ENCODE results near the gene SPIB.
"Not testable (repeated sequence)": the region's sequence is repeated elsewhere in the genome, so short reads cannot be mapped to it uniquely, and the experiment has no call there.

SPIB gene

GRCh38 chr19:50420127-50420526, 1.4 kb downstream of the SPIB start:
- no peak for DNase-seq

- no peak for DNase-seq
These were observed 2.1 kb downstream of the SPIB start for GRCh38 chr19:50420808-50421207.

- no peak for DNase-seq
These were observed 3.9 kb downstream of the SPIB start for GRCh38 chr19:50422397-50423278.

- DNase-seq = no peak
These were observed 4.8 kb downstream of the SPIB start for GRCh38 chr19:50423279-50424113.

- no peak for DNase-seq
These were observed 6.8 kb downstream of the SPIB start for GRCh38 chr19:50425581-50425980.

GRCh38 chr19:50427318-50427925, 8.7 kb downstream of the SPIB start:
- no peak for DNase-seq

- DNase-seq = no peak
These were observed 9.3 kb downstream of the SPIB start for GRCh38 chr19:50427997-50428425.

- DNase-seq = no peak
These were observed 10.2 kb downstream of the SPIB start for GRCh38 chr19:50428772-50429463.

- DNase-seq = no peak
These were observed 12.2 kb downstream of the SPIB start for GRCh38 chr19:50430888-50431342.

GRCh38 chr19:50431343-50432220, 12.8 kb downstream of the SPIB start:
- DNase-seq = peak; percentile 60

GRCh38 chr19:50432221-50433028, 13.7 kb downstream of the SPIB start, which contains the start of gene MYBPC2:
Gene MYBPC2, plus strand, starts transcription at chr19:50432892. Its CDS starts 62 bp downstream, at chr19:50432954.
- no peak for DNase-seq

GRCh38 chr19:50433201-50434180, 14.8 kb downstream of the SPIB start:
- DNase-seq = no peak

GRCh38 chr19:50434525-50434924, 15.8 kb downstream of the SPIB start:
- DNase-seq = no peak

GRCh38 chr19:50435221-50435620, 16.5 kb downstream of the SPIB start:
- DNase-seq = no peak

- no peak for DNase-seq
These were observed 16.9 kb downstream of the SPIB start for GRCh38 chr19:50435627-50436026.

GRCh38 chr19:50437862-50438449, 19.2 kb downstream of the SPIB start:
- no peak for DNase-seq

- not testable (repeated sequence) for DNase-seq
These were observed 20.4 kb downstream of the SPIB start for GRCh38 chr19:50439130-50439529.

GRCh38 chr19:50444059-50444458, 25.3 kb downstream of the SPIB start:
- DNase-seq = no peak

- no peak for DNase-seq
These were observed 28.3 kb downstream of the SPIB start for GRCh38 chr19:50447053-50447452.
